ENCODE measurements around the gene PBOV1. TPM values are rescaled to one million over a fixed set of nuclear protein-coding genes. Genes with fewer than 3 reads are reported as not detected.

PBOV1 gene
- total RNA-seq, 2 donors from 2014 or later, result not detected

DNA sequence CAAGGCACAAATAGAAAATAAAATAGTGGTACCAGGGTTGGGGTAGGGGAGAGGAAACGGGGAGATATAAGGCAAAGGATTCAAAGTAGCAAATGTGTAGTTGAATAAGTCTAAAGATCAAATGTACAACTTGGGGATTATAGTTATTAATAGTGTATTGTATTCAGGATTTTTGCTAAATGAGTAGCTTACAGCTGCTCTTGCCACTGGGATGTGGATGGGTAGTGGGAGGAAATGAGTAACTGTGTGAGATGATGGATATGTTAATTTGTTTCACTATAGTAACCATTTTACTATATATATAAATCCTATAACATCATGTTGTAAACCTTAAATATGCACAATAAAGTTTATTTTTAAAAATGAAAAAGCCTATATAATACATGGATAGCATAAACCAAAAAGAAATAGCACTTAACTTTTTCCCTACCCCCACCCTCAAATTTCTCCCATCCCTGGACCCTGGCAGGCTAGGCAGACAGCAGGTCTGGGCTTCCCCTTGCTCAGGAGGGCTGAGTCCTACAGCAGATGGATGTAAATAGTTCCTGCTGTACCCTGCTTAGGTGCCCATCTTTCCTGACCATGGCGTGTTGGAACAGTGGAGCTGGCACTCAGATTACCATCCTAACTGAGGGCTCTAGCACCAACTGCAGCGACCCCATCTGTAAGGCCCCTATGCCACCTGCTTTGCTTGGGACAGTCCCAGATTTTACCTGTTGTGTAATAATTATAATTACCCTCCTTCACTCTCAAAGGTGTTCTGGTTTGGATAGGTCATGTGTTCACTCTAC, 28.6 kb upstream of the PBOV1 start:
- no peak overlapping the region for H3K27ac Mint-ChIP-seq
- no peaks in the 10 kb centered on the region for H3K4me1 Mint-ChIP-seq (ENCODE audit: low read depth in 2 of 2)
- DNase-seq (ENCODE audit: low spot score) (no peak), ATAC-seq (no peak)
- peaks cover 11 to 15% of the 10 kb centered on the region in 2 donors for H3K27me3 Mint-ChIP-seq
- H3K4me3 Mint-ChIP-seq, result no peak overlapping the region
- no peaks in the 10 kb centered on the region for H3K36me3 Mint-ChIP-seq
- H3K9me3 Mint-ChIP-seq, result no peaks in the 10 kb centered on the region

GRCh38 chr6:138245751-138246150, 27.5 kb upstream of the PBOV1 start:
- Mint-ChIP-seq H3K27ac (no peak overlapping the region), H3K9me3 (no peaks in the 10 kb centered on the region), H3K4me3 (no peak overlapping the region), H3K4me1 (ENCODE audit: low read depth in 2 of 2) (no peaks in the 10 kb centered on the region), H3K27me3 (peaks cover 9 to 17% of the 10 kb centered on the region in 2 donors), H3K36me3 (no peaks in the 10 kb centered on the region)
- DNase-seq (ENCODE audit: low spot score), result no peak
- no peak for ATAC-seq

DNA sequence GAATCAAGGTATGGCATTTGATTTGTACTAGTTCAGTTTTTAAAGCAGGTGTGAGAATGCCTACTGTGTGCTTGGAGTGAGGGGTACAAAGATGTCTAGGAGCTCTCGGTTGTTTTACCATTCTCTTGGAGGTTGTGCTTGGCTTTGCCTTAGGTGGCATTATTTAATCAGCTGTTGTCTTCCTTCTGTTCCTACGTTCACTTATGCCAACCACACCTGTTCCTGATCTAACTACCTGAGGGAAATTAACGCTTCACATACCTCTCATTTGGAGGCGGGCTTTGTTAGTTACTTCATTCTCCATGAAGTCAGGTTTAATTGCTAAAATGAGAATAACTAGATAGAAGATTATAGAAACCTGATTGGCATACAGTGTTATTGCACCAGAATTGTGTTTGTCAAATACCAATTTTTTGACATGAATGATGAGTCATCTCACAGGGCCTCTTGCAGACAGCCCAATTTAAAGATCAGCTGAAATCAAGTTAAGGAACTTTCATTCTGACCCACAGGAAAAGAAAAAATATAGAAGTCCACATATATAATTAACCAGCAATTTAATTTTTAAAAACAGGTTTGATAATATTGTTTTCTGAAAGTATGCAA, 24.8 kb upstream of the PBOV1 start:
- Mint-ChIP-seq H3K4me3 (no peak overlapping the region), H3K27me3 (peaks cover 9 to 17% of the 10 kb centered on the region in 2 donors), H3K9me3 (no peaks in the 10 kb centered on the region), H3K27ac (no peak overlapping the region), H3K4me1 (ENCODE audit: low read depth in 2 of 2) (no peaks in the 10 kb centered on the region), H3K36me3 (no peaks in the 10 kb centered on the region)
- no peak for DNase-seq (ENCODE audit: low spot score)
- ATAC-seq, result no peak

DNA sequence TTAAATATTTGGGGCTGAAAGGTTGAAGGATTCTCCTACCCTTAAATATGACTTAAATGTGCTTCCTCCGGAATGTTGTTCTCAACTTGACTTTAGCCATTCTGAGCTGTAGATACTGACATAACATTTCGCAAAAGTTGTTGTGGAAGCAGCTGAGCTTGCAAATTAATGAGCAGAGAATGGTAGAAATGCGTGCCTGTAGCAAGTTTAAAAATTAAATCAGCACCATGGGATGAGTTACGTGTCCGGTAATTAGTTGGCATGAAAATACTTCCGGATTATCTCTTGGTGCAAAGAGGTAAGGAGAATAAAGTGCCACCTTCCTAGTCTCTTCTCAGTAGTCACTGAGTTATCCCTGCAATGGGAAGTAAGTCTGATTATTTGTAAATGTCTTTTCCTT, 23.6 kb upstream of the PBOV1 start:
- Mint-ChIP-seq H3K4me1 (ENCODE audit: low read depth in 2 of 2) (no peaks in the 10 kb centered on the region), H3K4me3 (no peak overlapping the region), H3K27ac (no peak overlapping the region), H3K9me3 (no peaks in the 10 kb centered on the region), H3K27me3 (peaks cover 6 to 17% of the 10 kb centered on the region in 2 donors), H3K36me3 (no peaks in the 10 kb centered on the region)
- ATAC-seq (no peak), DNase-seq (ENCODE audit: low spot score) (no peak)

DNA sequence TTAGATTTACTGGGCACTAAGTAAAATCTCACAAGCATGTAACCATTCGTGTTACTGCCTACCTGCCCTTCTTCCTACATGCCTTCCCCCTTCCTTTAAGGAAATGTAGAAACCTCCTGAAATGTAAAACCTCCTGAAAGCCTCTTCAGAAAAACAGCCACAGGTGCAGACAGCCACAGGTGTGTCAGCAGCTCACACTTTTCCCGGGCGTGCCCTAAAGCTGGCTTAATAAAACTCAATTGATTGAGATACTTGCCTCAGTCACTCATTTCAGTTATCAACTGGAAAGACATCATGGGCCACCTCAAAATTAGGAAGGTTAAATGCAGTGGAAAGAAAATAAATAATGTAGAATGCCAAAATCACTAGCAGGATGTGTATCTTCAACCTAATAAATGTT, 23.1 kb upstream of the PBOV1 start:
- Mint-ChIP-seq H3K9me3 (no peaks in the 10 kb centered on the region), H3K4me3 (no peak overlapping the region), H3K27ac (no peak overlapping the region), H3K36me3 (no peaks in the 10 kb centered on the region), H3K27me3 (peaks cover 6 to 17% of the 10 kb centered on the region in 2 donors), H3K4me1 (ENCODE audit: low read depth in 2 of 2) (no peaks in the 10 kb centered on the region)
- no peak for DNase-seq (ENCODE audit: low spot score)
- ATAC-seq, result no peak

DNA sequence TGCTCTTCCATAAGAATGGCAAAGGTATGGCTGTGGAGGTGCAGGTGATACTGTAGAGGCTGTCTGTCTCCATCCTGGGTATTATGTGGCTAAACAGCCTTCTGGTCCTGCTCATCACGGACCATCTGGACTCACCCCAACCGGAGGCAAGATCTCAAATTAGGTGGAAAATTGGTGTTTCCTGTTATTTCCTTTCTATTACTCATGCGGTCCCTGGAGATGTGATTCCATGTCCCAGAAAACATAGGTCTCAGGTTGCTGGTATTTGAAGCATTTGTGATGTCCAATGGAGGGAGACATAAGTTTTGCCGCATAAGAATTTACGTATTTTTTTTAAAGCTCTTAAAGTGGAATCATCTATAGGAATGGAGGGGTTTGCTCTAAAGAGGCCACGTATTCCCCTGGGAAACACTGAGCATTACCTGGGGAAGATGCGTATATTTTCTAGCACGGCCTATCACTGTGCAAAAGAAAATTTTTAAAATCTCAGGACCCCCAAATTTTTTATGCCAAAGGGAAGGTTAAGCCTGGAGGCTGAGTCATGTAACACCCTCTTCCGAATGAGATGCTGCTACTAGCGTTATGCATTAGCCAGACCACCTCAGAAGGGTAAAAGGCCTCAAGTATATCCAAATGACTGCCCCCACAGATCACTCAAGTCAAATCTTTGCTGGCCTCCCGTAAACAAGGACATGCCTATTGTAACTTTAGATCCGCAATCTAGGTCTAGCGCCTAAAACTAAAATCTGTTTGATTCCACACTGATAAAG, 22.4 kb upstream of the PBOV1 start:
- no peaks in the 10 kb centered on the region for H3K4me1 Mint-ChIP-seq (ENCODE audit: low read depth in 2 of 2)
- ATAC-seq, result no peak
- no peaks in the 10 kb centered on the region for H3K36me3 Mint-ChIP-seq
- H3K27me3 Mint-ChIP-seq, result peaks cover 6 to 17% of the 10 kb centered on the region in 2 donors
- no peaks in the 10 kb centered on the region for H3K9me3 Mint-ChIP-seq
- H3K4me3 Mint-ChIP-seq, result no peak overlapping the region
- no peak overlapping the region for H3K27ac Mint-ChIP-seq
- DNase-seq (ENCODE audit: low spot score), result no peak

GRCh38 chr6:138239774-138240173, 21.5 kb upstream of the PBOV1 start:
- Mint-ChIP-seq H3K27ac (no peak overlapping the region), H3K4me1 (ENCODE audit: low read depth in 2 of 2) (no peaks in the 10 kb centered on the region), H3K9me3 (no peaks in the 10 kb centered on the region), H3K36me3 (no peaks in the 10 kb centered on the region), H3K27me3 (peaks cover 6 to 17% of the 10 kb centered on the region in 2 donors), H3K4me3 (no peak overlapping the region)
- no peak for DNase-seq (ENCODE audit: low spot score)
- no peak for ATAC-seq

- peaks cover 6 to 15% of the 10 kb centered on the region in 2 donors for H3K27me3 Mint-ChIP-seq
- no peaks in the 10 kb centered on the region for H3K9me3 Mint-ChIP-seq
- DNase-seq (ENCODE audit: low spot score) (no peak), ATAC-seq (no peak)
- no peak overlapping the region for H3K27ac Mint-ChIP-seq
- H3K4me3 Mint-ChIP-seq, result no peak overlapping the region
- H3K36me3 Mint-ChIP-seq, result no peaks in the 10 kb centered on the region
- no peaks in the 10 kb centered on the region for H3K4me1 Mint-ChIP-seq (ENCODE audit: low read depth in 2 of 2)
Observed at GRCh38 chr6:138238368-138238767, 20.1 kb upstream of the PBOV1 start.

- Mint-ChIP-seq H3K4me3 (no peak overlapping the region), H3K4me1 (ENCODE audit: low read depth in 2 of 2) (no peaks in the 10 kb centered on the region), H3K36me3 (no peaks in the 10 kb centered on the region), H3K27me3 (peaks cover 5 to 14% of the 10 kb centered on the region in 2 donors), H3K27ac (no peak overlapping the region), H3K9me3 (no peaks in the 10 kb centered on the region)
- DNase-seq (ENCODE audit: low spot score) (no peak), ATAC-seq (no peak)
Observed at GRCh38 chr6:138237463-138237862, 19.2 kb upstream of the PBOV1 start.

- Mint-ChIP-seq H3K36me3 (no peaks in the 10 kb centered on the region), H3K27ac (no peak overlapping the region), H3K4me1 (ENCODE audit: low read depth in 2 of 2) (no peaks in the 10 kb centered on the region), H3K27me3 (peaks cover 4 to 12% of the 10 kb centered on the region in 2 donors), H3K4me3 (no peak overlapping the region), H3K9me3 (no peaks in the 10 kb centered on the region)
- ATAC-seq (no peak), DNase-seq (ENCODE audit: low spot score) (no peak)
Observed at GRCh38 chr6:138235693-138236092, 17.4 kb upstream of the PBOV1 start.

DNA sequence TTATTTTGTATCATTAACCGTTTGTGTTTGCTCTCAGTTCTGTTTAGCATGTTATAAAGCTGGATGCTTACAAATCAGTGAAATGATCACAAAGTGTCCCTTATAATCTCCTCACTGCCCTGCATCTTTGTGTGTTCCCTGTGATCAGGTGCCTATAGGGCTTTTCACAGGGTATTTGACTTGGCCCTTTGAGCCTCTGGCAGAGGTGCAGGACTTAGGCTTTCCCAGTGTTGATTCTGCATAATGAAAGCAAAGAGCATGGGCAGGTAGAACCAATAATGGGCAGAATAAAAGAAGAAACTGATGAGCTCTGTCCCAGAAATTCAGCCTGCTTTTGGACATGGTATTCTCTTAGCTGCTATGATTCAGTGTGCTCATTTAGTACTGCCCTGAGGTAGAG, 16.9 kb upstream of the PBOV1 start:
- Mint-ChIP-seq H3K27me3 (peaks cover 7 to 17% of the 10 kb centered on the region in 2 donors), H3K4me3 (no peak overlapping the region), H3K27ac (no peak overlapping the region), H3K36me3 (no peaks in the 10 kb centered on the region), H3K9me3 (no peaks in the 10 kb centered on the region), H3K4me1 (ENCODE audit: low read depth in 2 of 2) (no peaks in the 10 kb centered on the region)
- no peak for DNase-seq (ENCODE audit: low spot score)
- ATAC-seq, result no peak

DNA sequence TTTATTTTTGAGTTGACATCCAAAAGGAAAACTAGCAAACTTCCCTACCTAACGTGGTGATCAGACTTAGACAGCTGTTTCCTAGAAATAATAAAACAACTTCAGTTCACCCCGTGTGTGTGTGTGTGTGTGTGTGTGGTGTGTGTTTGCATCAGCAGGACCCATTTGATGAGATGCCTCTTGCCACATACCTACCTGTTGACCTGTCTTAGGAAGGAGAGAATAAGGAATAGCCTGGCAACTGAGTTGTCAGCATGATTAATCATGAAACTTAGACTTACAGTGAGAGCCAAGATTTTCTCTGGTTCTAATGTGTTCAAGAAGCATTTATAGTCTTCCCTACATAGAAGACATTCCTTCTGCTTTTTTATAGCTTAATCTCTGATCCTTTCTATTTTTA, 16.1 kb upstream of the PBOV1 start:
- DNase-seq (ENCODE audit: low spot score) (no peak), ATAC-seq (no peak)
- Mint-ChIP-seq H3K27ac (no peak overlapping the region), H3K4me1 (ENCODE audit: low read depth in 2 of 2) (no peaks in the 10 kb centered on the region), H3K9me3 (no peaks in the 10 kb centered on the region), H3K27me3 (peaks cover 7 to 23% of the 10 kb centered on the region in 2 donors), H3K4me3 (no peak overlapping the region), H3K36me3 (no peaks in the 10 kb centered on the region)

- Mint-ChIP-seq H3K9me3 (no peaks in the 10 kb centered on the region), H3K4me3 (no peak overlapping the region), H3K27ac (no peak overlapping the region), H3K4me1 (ENCODE audit: low read depth in 2 of 2) (no peaks in the 10 kb centered on the region), H3K36me3 (no peaks in the 10 kb centered on the region), H3K27me3 (peaks cover 7 to 33% of the 10 kb centered on the region in 2 donors)
- DNase-seq (ENCODE audit: low spot score) (no peak), ATAC-seq (no peak)
Observed at GRCh38 chr6:138231381-138231886, 13.1 kb upstream of the PBOV1 start.
